WTC11 (cell line): ENCODE measurements around the gene ANKRD33B.

Experiments
- FOXP1 ChIP-seq: sonication (generic); formaldehyde crosslinking; IDR thresholded peaks from 2 replicates; pipeline ENCODE4 v1.8.0; 2022; ENCODE audit warnings: missing genetic modification reagents, mild to moderate bottlenecking, moderate library complexity, borderline replicate concordance
- GABPB1 ChIP-seq: sonication (generic); formaldehyde crosslinking; IDR thresholded peaks from 2 replicates; pipeline ENCODE4 v1.8.1; 2023; ENCODE audit warnings: mild to moderate bottlenecking, missing genetic modification reagents
- NFYB ChIP-seq: sonication (generic); formaldehyde crosslinking; conservative IDR thresholded peaks from 2 replicates; pipeline ENCODE4 v1.8.0; 2022; ENCODE audit warnings: low read depth, missing genetic modification reagents
- TEAD1 ChIP-seq: sonication (generic); formaldehyde crosslinking; IDR thresholded peaks from 2 replicates; pipeline ENCODE4 v1.8.0; 2022; ENCODE audit warnings: mild to moderate bottlenecking, missing genetic modification reagents
- TP53 ChIP-seq: sonication (generic); formaldehyde crosslinking; IDR thresholded peaks from 2 replicates; pipeline ENCODE4 v1.8.1; 2023; ENCODE audit warnings: mild to moderate bottlenecking, missing genetic modification reagents
- ZNF138 ChIP-seq: sonication (generic); formaldehyde crosslinking; conservative IDR thresholded peaks from 2 replicates; pipeline ENCODE4 v1.8.1; 2022; ENCODE audit warnings: mild to moderate bottlenecking, moderate library complexity, missing genetic modification reagents
- TF ChIP-seq, protein P1 (sequence below): sonication (generic); formaldehyde crosslinking; conservative IDR thresholded peaks from 2 replicates; pipeline ENCODE4 v1.8.1; 2023; ENCODE audit warnings: mild to moderate bottlenecking, low read depth, missing genetic modification reagents, moderate library complexity
- TF ChIP-seq, protein P2 (sequence below): fragments of 200-600 bp; IDR thresholded peaks from 2 replicates; pipeline ENCODE4 v1.8.0; 2022; ENCODE audit warnings: antibody characterized with exemption
- TF ChIP-seq, protein P3 (sequence below): sonication (generic); formaldehyde crosslinking; IDR thresholded peaks from 2 replicates; pipeline ENCODE4 v1.8.0; 2023; ENCODE audit warnings: mild to moderate bottlenecking, missing genetic modification reagents
- TF ChIP-seq, protein P4 (sequence below): sonication (generic); formaldehyde crosslinking; IDR thresholded peaks from 2 replicates; pipeline ENCODE4 v1.8.1; 2022; ENCODE audit warnings: mild to moderate bottlenecking, missing genetic modification reagents, moderate library complexity, borderline replicate concordance

DNA sequence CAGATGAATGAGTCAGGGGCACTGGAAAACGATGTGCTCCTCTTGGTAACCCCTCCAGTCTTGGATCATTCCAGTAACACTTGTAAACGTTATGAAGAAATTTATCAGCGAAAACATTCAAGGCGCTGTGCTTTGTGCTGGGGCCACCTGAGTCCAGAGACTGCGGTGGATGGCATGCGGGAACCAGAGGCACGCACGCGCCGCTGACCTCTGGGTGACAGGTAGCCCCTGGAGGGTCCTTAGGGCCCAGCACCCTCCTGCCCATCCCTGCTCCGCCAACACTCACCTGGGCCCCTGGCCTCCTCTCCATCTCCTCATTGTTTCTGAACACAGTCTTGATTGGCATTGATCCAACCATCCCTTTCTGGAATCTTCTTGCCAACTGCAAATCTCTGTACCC, 110.2 kb downstream of the ANKRD33B start:
- TF ChIP-seq TEAD1 (CRISPR knock-in tag) (no peak), NFYB (CRISPR knock-in tag) (no peak), TP53 (no peak), FOXP1 (CRISPR knock-in tag) (no peak), ZNF138 (no peak), GABPB1 (CRISPR knock-in tag) (no peak)
- TF ChIP-seq, protein P1, sequence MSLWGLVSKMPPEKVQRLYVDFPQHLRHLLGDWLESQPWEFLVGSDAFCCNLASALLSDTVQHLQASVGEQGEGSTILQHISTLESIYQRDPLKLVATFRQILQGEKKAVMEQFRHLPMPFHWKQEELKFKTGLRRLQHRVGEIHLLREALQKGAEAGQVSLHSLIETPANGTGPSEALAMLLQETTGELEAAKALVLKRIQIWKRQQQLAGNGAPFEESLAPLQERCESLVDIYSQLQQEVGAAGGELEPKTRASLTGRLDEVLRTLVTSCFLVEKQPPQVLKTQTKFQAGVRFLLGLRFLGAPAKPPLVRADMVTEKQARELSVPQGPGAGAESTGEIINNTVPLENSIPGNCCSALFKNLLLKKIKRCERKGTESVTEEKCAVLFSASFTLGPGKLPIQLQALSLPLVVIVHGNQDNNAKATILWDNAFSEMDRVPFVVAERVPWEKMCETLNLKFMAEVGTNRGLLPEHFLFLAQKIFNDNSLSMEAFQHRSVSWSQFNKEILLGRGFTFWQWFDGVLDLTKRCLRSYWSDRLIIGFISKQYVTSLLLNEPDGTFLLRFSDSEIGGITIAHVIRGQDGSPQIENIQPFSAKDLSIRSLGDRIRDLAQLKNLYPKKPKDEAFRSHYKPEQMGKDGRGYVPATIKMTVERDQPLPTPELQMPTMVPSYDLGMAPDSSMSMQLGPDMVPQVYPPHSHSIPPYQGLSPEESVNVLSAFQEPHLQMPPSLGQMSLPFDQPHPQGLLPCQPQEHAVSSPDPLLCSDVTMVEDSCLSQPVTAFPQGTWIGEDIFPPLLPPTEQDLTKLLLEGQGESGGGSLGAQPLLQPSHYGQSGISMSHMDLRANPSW (CRISPR knock-in tag): no peak
- TF ChIP-seq, protein P2, sequence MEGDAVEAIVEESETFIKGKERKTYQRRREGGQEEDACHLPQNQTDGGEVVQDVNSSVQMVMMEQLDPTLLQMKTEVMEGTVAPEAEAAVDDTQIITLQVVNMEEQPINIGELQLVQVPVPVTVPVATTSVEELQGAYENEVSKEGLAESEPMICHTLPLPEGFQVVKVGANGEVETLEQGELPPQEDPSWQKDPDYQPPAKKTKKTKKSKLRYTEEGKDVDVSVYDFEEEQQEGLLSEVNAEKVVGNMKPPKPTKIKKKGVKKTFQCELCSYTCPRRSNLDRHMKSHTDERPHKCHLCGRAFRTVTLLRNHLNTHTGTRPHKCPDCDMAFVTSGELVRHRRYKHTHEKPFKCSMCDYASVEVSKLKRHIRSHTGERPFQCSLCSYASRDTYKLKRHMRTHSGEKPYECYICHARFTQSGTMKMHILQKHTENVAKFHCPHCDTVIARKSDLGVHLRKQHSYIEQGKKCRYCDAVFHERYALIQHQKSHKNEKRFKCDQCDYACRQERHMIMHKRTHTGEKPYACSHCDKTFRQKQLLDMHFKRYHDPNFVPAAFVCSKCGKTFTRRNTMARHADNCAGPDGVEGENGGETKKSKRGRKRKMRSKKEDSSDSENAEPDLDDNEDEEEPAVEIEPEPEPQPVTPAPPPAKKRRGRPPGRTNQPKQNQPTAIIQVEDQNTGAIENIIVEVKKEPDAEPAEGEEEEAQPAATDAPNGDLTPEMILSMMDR: no peak
- TF ChIP-seq, protein P3, sequence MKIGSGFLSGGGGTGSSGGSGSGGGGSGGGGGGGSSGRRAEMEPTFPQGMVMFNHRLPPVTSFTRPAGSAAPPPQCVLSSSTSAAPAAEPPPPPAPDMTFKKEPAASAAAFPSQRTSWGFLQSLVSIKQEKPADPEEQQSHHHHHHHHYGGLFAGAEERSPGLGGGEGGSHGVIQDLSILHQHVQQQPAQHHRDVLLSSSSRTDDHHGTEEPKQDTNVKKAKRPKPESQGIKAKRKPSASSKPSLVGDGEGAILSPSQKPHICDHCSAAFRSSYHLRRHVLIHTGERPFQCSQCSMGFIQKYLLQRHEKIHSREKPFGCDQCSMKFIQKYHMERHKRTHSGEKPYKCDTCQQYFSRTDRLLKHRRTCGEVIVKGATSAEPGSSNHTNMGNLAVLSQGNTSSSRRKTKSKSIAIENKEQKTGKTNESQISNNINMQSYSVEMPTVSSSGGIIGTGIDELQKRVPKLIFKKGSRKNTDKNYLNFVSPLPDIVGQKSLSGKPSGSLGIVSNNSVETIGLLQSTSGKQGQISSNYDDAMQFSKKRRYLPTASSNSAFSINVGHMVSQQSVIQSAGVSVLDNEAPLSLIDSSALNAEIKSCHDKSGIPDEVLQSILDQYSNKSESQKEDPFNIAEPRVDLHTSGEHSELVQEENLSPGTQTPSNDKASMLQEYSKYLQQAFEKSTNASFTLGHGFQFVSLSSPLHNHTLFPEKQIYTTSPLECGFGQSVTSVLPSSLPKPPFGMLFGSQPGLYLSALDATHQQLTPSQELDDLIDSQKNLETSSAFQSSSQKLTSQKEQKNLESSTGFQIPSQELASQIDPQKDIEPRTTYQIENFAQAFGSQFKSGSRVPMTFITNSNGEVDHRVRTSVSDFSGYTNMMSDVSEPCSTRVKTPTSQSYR (CRISPR knock-in tag): no peak
- TF ChIP-seq, protein P4, sequence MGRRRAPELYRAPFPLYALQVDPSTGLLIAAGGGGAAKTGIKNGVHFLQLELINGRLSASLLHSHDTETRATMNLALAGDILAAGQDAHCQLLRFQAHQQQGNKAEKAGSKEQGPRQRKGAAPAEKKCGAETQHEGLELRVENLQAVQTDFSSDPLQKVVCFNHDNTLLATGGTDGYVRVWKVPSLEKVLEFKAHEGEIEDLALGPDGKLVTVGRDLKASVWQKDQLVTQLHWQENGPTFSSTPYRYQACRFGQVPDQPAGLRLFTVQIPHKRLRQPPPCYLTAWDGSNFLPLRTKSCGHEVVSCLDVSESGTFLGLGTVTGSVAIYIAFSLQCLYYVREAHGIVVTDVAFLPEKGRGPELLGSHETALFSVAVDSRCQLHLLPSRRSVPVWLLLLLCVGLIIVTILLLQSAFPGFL: no peak
